SU-DHL-6 (cell line): ENCODE data around the gene NR1I2.

Experiments
- H2AFZ ChIP-seq: fragments of 200-600 bp; sonication (generic); 2 replicates; pipeline ENCODE4 v1.6.1; 2014; ENCODE audit warnings: low read depth, mild to moderate bottlenecking, moderate library complexity, mixed read lengths, antibody characterized with exemption, low read length; ENCODE audit not compliant: severe bottlenecking
- H3F3A ChIP-seq: fragments of 200-600 bp; shearing (Covaris generic); 2 replicates; pipeline ENCODE4 v1.6.0; 2016; ENCODE audit warnings: antibody characterized with exemption, mild to moderate bottlenecking; ENCODE audit not compliant: insufficient read depth
- H3K27ac ChIP-seq: fragments of 200-600 bp; sonication (generic); 2 replicates; pipeline ENCODE4 v1.5.1; 2016; ENCODE audit warnings: low read depth, mild to moderate bottlenecking, low read length, moderate library complexity, mixed read lengths
- H3K27me3 ChIP-seq: fragments of 200-600 bp; sonication (generic), shearing (Covaris generic); 2 replicates; pipeline ENCODE4 v1.6.0; 2014; ENCODE audit warnings: mild to moderate bottlenecking, low read length
- H3K36me3 ChIP-seq: fragments of 200-600 bp; sonication (generic); 2 replicates; pipeline ENCODE4 v1.6.1; 2014; ENCODE audit warnings: mild to moderate bottlenecking, low read length, mixed read lengths
- H3K4me2 ChIP-seq: fragments of 300-600, 200-600 bp; shearing (Covaris generic), sonication (generic); 2 replicates; pipeline ENCODE4 v1.6.0; 2014; ENCODE audit warnings: low read length, low read depth, mild to moderate bottlenecking; ENCODE audit not compliant: poor library complexity, severe bottlenecking
- H3K4me3 ChIP-seq: fragments of 200-600 bp; sonication (generic); 2 replicates; pipeline ENCODE4 v1.5.1; 2014; ENCODE audit warnings: antibody characterized with exemption, low read length, mild to moderate bottlenecking, mixed read lengths; ENCODE audit not compliant: insufficient read depth, poor library complexity, severe bottlenecking
- H3K79me2 ChIP-seq: fragments of 200-600 bp; sonication (generic); 2 replicates; pipeline ENCODE4 v1.6.1; 2014; ENCODE audit warnings: mild to moderate bottlenecking, low read length, moderate library complexity; ENCODE audit not compliant: insufficient read depth
- H3K9ac ChIP-seq: fragments of 200-600 bp; sonication (generic); 2 replicates; pipeline ENCODE4 v1.7.0; 2014; ENCODE audit warnings: mild to moderate bottlenecking, low read length
- H3K9me2 ChIP-seq: fragments of 200-600 bp; sonication (generic); replicated peaks from 2 replicates; pipeline ENCODE4 v1.6.1; 2014; ENCODE audit warnings: low read length; ENCODE audit not compliant: insufficient read depth
- H3K9me3 ChIP-seq: fragments of 200-600 bp; sonication (generic); 2 replicates; pipeline ENCODE4 v1.6.1; 2014; ENCODE audit warnings: low read length, mixed read lengths; ENCODE audit not compliant: insufficient read depth
- H4K20me1 ChIP-seq: fragments of 200-600 bp; sonication (generic); 2 replicates; pipeline ENCODE4 v1.6.1; 2014; ENCODE audit warnings: low read depth, mild to moderate bottlenecking, antibody characterized with exemption, low read length, moderate library complexity, mixed read lengths
- CTCF ChIP-seq: fragments of 200-600 bp; sonication (generic); IDR thresholded peaks from one replicate; pipeline ENCODE4 v1.5.1; 2017; ENCODE audit warnings: antibody characterized with exemption, mild to moderate bottlenecking, low read length, moderate library complexity; ENCODE audit not compliant: insufficient read depth, poor library complexity, severe bottlenecking
- EZH2phosphoT487 ChIP-seq: fragments of 200-600 bp; sonication (generic), shearing (Covaris generic); conservative IDR thresholded peaks from 2 replicates; pipeline ENCODE4 v1.6.1; 2018; ENCODE audit warnings: mild to moderate bottlenecking, antibody characterized with exemption, low read length, moderate library complexity, mixed read lengths

The NR1I2 gene

GRCh38 chr3:119779731-119780383, 2.0 kb upstream of the NR1I2 start:
- Histone ChIP-seq H3K9ac (no peak overlapping the region), H3K79me2 (no peaks in the 10 kb centered on the region), H3K36me3 (no peaks in the 10 kb centered on the region), H3K9me2 (no peaks in the 10 kb centered on the region), H3K4me2 (no peak overlapping the region), H3K27ac (no peak overlapping the region), H3K9me3 (no peaks in the 10 kb centered on the region), H4K20me1 (no peaks in the 10 kb centered on the region), H3F3A (no peaks in the 10 kb centered on the region), H3K27me3 (no peaks in the 10 kb centered on the region), H3K4me3 (no peak overlapping the region), H2AFZ (no peak overlapping the region)
- TF ChIP-seq CTCF (no peak), EZH2phosphoT487 (no peak)

GRCh38 chr3:119782460-119782859, 559 bp downstream of the NR1I2 start:
- H3K4me3 ChIP-seq: no peak overlapping the region
- H3K9me2 ChIP-seq: no peaks in the 10 kb centered on the region
- H4K20me1 ChIP-seq: no peaks in the 10 kb centered on the region
- no peak overlapping the region for H2AFZ ChIP-seq
- H3K9me3 ChIP-seq: no peaks in the 10 kb centered on the region
- H3K27ac ChIP-seq: no peak overlapping the region
- H3K36me3 ChIP-seq: no peaks in the 10 kb centered on the region
- no peak overlapping the region for H3K9ac ChIP-seq
- TF ChIP-seq EZH2phosphoT487 (no peak), CTCF (no peak)
- no peaks in the 10 kb centered on the region for H3K27me3 ChIP-seq
- no peaks in the 10 kb centered on the region for H3K79me2 ChIP-seq
- no peak overlapping the region for H3K4me2 ChIP-seq
- H3F3A ChIP-seq: no peaks in the 10 kb centered on the region

- TF ChIP-seq EZH2phosphoT487 (no peak), CTCF (no peak)
- Histone ChIP-seq H3K27ac (no peak overlapping the region), H3K9ac (no peak overlapping the region), H3K9me2 (no peaks in the 10 kb centered on the region), H3K79me2 (no peaks in the 10 kb centered on the region), H2AFZ (no peak overlapping the region), H3K9me3 (no peaks in the 10 kb centered on the region), H3K36me3 (no peaks in the 10 kb centered on the region), H3K4me3 (no peak overlapping the region), H3F3A (no peaks in the 10 kb centered on the region), H3K4me2 (no peak overlapping the region), H3K27me3 (no peaks in the 10 kb centered on the region), H4K20me1 (no peaks in the 10 kb centered on the region)
These were observed 1.4 kb downstream of the NR1I2 start for GRCh38 chr3:119783255-119783654.
